A549 (cell line): ENCODE data around the gene TRPV3. TPM values are rescaled to one million over a fixed set of nuclear protein-coding genes. Genes with fewer than 3 reads are reported as not detected.

ENCODE experiments used
- ATAC-seq, 2 experiments: fragments of 200-7000 bp in 1 of 2; fragments of >200 bp in 1 of 2; cut with Nextera tagmentation in 1 of 2; cut with Tn5 transposase in 1 of 2; 3 replicates each; pipeline versions ENCODE4 v1.8.0 to v1.9.1; 2018 to 2020; ENCODE audit warnings: mild to moderate bottlenecking in 1 of 2, moderate library complexity in 1 of 2
- CTCF ChIA-PET: fragments of 300-600 bp; sonication (Branson Sonifier 250); formaldehyde crosslinking; extraction: SDS; loops from one replicate; lab custom pipeline; 2021; ENCODE audit warnings: antibody characterized with exemption, inconsistent platforms; lab: Yijun Ruan, JAX
- POLR2A ChIA-PET: fragments of 350-600 bp; formaldehyde crosslinking; extraction: SDS; loops from one replicate; lab custom pipeline; 2021; ENCODE audit warnings: antibody characterized with exemption, inconsistent platforms; lab: Yijun Ruan, JAX
- DNase-seq, 2 experiments: peaks; one replicate each; pipeline versions ENCODE4 v3.0.0 to v3.0.0-alpha.2; 2011 to 2016; ENCODE audit warnings: low read depth in 1 of 2, low spot score in 1 of 2
- FAIRE-seq: peaks from 2 replicates; lab custom pipeline; 2011; peaks lifted over from hg19 to GRCh38; lab: Jason Lieb, UNC
- H3K27ac ChIP-seq, 2 experiments: fragments of >200 bp; sonication (Bioruptor Twin); formaldehyde crosslinking; 3 replicates each; pipeline ENCODE4 v1.5.1; 2016 to 2017
- H3K4me1 ChIP-seq: fragments of >200 bp; sonication (Bioruptor Twin); formaldehyde crosslinking; 3 replicates; pipeline ENCODE4 v1.6.1; 2016
- H3K4me2 ChIP-seq: fragments of >200 bp; sonication (Bioruptor Twin); formaldehyde crosslinking; 3 replicates; pipeline ENCODE4 v1.6.1; 2016
- H3K4me3 ChIP-seq: fragments of >200 bp; sonication (Bioruptor Twin); formaldehyde crosslinking; 3 replicates; pipeline ENCODE4 v1.5.1; 2016
- H3K9me3 ChIP-seq: fragments of >200 bp; sonication (Bioruptor Twin); formaldehyde crosslinking; 3 replicates; pipeline ENCODE4 v1.6.1; 2016
- CBX2 ChIP-seq: fragments of 200-600 bp; sonication (generic); IDR thresholded peaks from 2 replicates; pipeline ENCODE4 v1.6.1; 2016; ENCODE audit warnings: low read depth, mild to moderate bottlenecking, borderline replicate concordance
- CBX8 ChIP-seq: fragments of 200-600 bp; sonication (generic); IDR thresholded peaks from 2 replicates; pipeline ENCODE4 v1.6.1; 2016
- CEBPB ChIP-seq, 2 experiments: fragments of >200 bp in 1 of 2; sonication (Bioruptor Twin) in 1 of 2; formaldehyde crosslinking in 1 of 2; IDR thresholded peaks; 2 replicates each; pipeline ENCODE4 v1.6.1; 2012 to 2016
- HES2 ChIP-seq: fragments of >200 bp; sonication (Bioruptor Twin); formaldehyde crosslinking; IDR thresholded peaks from 2 replicates; pipeline ENCODE4 v1.6.1; 2016
- HMGXB4 ChIP-seq: fragments of 250-450 bp; sonication (Bioruptor Pico); IDR thresholded peaks from 2 replicates; pipeline ENCODE4 v1.5.0; 2021; ENCODE audit warnings: mild to moderate bottlenecking, moderate library complexity, borderline replicate concordance
- HOXA7 ChIP-seq: fragments of 250-450 bp; sonication (Bioruptor Pico); IDR thresholded peaks from 2 replicates; pipeline ENCODE4 v1.5.0; 2020; ENCODE audit warnings: mild to moderate bottlenecking, moderate library complexity
- HOXB13 ChIP-seq: fragments of 250-450 bp; sonication (Bioruptor Pico); IDR thresholded peaks from 2 replicates; pipeline ENCODE4 v1.5.0; 2020; ENCODE audit warnings: low read depth, mild to moderate bottlenecking, moderate library complexity
- MAX ChIP-seq: IDR thresholded peaks from 2 replicates; pipeline ENCODE4 v1.6.1; 2012
- NPAS2 ChIP-seq: fragments of 250-450 bp; sonication (Bioruptor Pico); IDR thresholded peaks from 2 replicates; pipeline ENCODE4 v1.8.0; 2022; ENCODE audit warnings: mild to moderate bottlenecking, moderate library complexity, borderline replicate concordance
- PBX3 ChIP-seq: IDR thresholded peaks from 2 replicates; pipeline ENCODE4 v1.6.1; 2012
- POLR2AphosphoS2 ChIP-seq: conservative IDR thresholded peaks from 2 replicates; pipeline ENCODE4 v1.6.1; 2012; ENCODE audit warnings: low read length, improper control_type of control experiment, inconsistent platforms
- REST ChIP-seq: fragments of 200-600 bp; sonication (generic); IDR thresholded peaks from 2 replicates; pipeline ENCODE4 v1.6.1; 2016; ENCODE audit warnings: antibody characterized with exemption, mild to moderate bottlenecking, moderate library complexity
- SREBF2 ChIP-seq: fragments of 450-650 bp; IDR thresholded peaks from 2 replicates; pipeline ENCODE4 v1.6.1; 2014; ENCODE audit warnings: mild to moderate bottlenecking, moderate library complexity
- USF2 ChIP-seq: fragments of 450-650 bp; IDR thresholded peaks from 2 replicates; pipeline ENCODE4 v1.6.1; 2014; ENCODE audit warnings: antibody characterized with exemption
- WGBS: methylation state at CpG from one replicate; pipeline ENCODE4 v1.1.6; 2017; ENCODE audit errors: missing lambda C conversion rate; 5-methylcytosine and 5-hydroxymethylcytosine counted together
- polyA plus RNA-seq, 4 experiments: library from polyadenylated mRNA; depleted of rRNA in 3 of 4; stranded (reverse); fragments of >200 nt; fragmentation: RNase III in 1 of 4; extraction: RNeasy Plus Mini Kit Qiagen cat#74134 plus additional on column Dnase treatment in 1 of 4; gene quantifications; 2 replicates in 3 of 4; 3 replicates in 1 of 4; pipeline ENCODE4 v1.2.3, GENCODE V29; 2011 to 2017

The TRPV3 gene
- polyA plus RNA-seq, 2 of the 4 experiments (the other 2 are of a cell fraction), result 0.46 to 1.2 TPM

GRCh38 chr17:3512505-3513171, 45.0 kb downstream of the TRPV3 start:
- no peak overlapping the region for H3K4me3 ChIP-seq
- H3K4me2 ChIP-seq, result no peak overlapping the region
- CTCF ChIA-PET, result interaction anchor here (0.7 to 1.2 kb wide), 2 partner anchors 10 to 28 kb away, joined by 3 to 4 read pairs; no protein-coding TSS in a partner anchor
- DNase-seq, result no peak
- 74% methylated on average over 20 of the region's 20 CpGs for WGBS
- POLR2A ChIA-PET, result no interaction called here
- no peak for FAIRE-seq
- no peak for ATAC-seq
- no peak for TF ChIP-seq PBX3
- TF ChIP-seq MAX, result no peak
- no peak for TF ChIP-seq USF2
- TF ChIP-seq CBX8, result no peak
- no peaks in the 10 kb centered on the region; the same call in 2 of the 3 replicates for H3K9me3 ChIP-seq
- no peak overlapping the region for H3K27ac ChIP-seq
- H3K4me1 ChIP-seq, result no peaks in the 10 kb centered on the region

GRCh38 chr17:3511852-3512504, 45.6 kb downstream of the TRPV3 start:
- 76% methylated on average over 7 of the region's 8 CpGs for WGBS
- CTCF ChIA-PET, result interaction anchor here (1.2 kb wide), 1 partner anchor 27 kb away, joined by 4 read pairs; no protein-coding TSS in a partner anchor
- TF ChIP-seq HOXB13 (CRISPR knock-in tag), result no peak
- TF ChIP-seq HES2, result no peak
- no peak for TF ChIP-seq REST
- no peak for TF ChIP-seq CEBPB (IDR thresholded peaks at IDR 0.05)
- TF ChIP-seq SREBF2, result no peak
- TF ChIP-seq NPAS2, result no peak
- TF ChIP-seq, all 56 proteins: peak for 0
- H3K4me2 ChIP-seq, result no peak overlapping the region
- H3K27ac ChIP-seq, result no peak overlapping the region
- H3K4me1 ChIP-seq, result no peaks in the 10 kb centered on the region
- FAIRE-seq, result no peak
- H3K9me3 ChIP-seq, result no peaks in the 10 kb centered on the region; the same call in 2 of the 3 replicates
- H3K4me3 ChIP-seq, result no peak overlapping the region
- ATAC-seq, result peak in 1 of 2 experiments; percentile 24; a peak in 2 of 6 replicates
- DNase-seq, result no peak
- POLR2A ChIA-PET, result no interaction called here

- 55% methylated on average over 7 of the region's 7 CpGs for WGBS
- FAIRE-seq (no peak), ATAC-seq (no peak), DNase-seq (no peak)
- ChIA-PET CTCF (no interaction called here), POLR2A (no interaction called here)
- H3K9me3 ChIP-seq, result no peaks in the 10 kb centered on the region; the same call in 2 of the 3 replicates
- no peak overlapping the region for H3K4me3 ChIP-seq
- TF ChIP-seq CBX2 (no peak), HOXA7 (CRISPR knock-in tag) (no peak), CBX8 (no peak), POLR2AphosphoS2 (no peak), HMGXB4 (CRISPR knock-in tag) (no peak), USF2 (no peak), REST (no peak)
- H3K4me1 ChIP-seq, result no peaks in the 10 kb centered on the region
- H3K27ac ChIP-seq, result no peak overlapping the region
- no peak overlapping the region for H3K4me2 ChIP-seq
Measured at GRCh38 chr17:3510090-3510489, 47.5 kb downstream of the TRPV3 start.
